GM10847 (cell line): ENCODE data around the gene MYPOP.

ENCODE experiments used
- POLR2A ChIP-seq: IDR thresholded peaks from 2 replicates; pipeline ENCODE4 v1.6.1; 2011; ENCODE audit not compliant: insufficient read length; ENCODE audit errors: extremely low read depth

The MYPOP gene, protein sequence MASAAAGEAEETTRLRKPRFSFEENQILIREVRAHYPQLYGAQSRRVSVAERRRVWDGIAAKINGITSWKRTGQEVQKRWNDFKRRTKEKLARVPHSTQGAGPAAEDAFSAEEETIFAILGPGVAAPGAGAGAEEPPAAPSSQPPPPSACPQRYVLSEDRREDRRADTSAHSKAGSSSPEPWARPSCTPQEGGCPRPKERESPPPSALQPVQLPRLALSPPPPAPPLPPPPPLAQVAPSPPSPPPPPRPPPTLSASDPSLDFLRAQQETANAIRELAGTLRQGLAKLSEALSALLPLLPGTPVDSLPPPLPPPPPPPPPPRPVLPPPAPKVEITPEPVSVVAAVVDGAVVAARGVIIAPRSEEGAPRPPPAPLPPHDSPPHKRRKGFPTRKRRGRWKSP

DNA sequence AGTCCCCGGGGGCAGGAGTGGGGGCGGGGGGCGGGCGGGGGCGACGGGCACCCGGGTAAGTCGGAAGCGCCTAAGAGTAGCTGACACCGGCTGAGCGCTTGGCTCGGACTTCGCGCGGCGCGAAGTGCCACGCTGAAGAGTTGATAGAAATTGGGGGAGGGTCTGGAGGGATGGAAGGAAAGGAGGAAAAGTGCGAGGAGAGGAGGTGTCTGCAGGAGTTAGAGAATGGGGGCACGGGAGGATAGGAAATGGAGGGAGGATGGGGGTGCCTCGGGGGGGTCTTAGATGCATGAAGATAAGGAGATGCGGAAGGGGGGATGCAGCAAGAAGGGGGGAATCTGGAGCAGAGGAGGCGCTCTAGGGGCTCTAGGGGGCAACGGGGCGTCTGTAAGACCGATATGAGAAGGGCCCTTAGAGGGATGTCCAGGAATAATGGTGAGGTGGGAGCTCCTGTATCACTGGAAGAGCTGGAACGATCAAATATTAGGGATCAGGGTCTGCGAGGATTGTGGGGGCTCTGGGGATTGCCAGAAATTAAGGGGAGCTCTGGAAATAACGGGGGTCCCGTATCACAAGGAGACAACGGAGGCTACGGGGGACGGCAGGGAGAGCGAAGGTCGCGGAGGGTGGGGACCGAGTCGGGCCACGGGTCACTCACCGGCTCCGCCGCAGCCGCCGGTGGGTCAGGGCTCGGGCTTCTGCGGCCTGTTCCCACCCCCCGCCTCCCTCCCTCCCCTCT, at the start of gene MYPOP:
Gene MYPOP, minus strand, starts transcription at position 702 of the 739 bp plus-strand sequence. CDS start 840 bp downstream, outside the sequence.
- TF ChIP-seq POLR2A, result no peak

DNA sequence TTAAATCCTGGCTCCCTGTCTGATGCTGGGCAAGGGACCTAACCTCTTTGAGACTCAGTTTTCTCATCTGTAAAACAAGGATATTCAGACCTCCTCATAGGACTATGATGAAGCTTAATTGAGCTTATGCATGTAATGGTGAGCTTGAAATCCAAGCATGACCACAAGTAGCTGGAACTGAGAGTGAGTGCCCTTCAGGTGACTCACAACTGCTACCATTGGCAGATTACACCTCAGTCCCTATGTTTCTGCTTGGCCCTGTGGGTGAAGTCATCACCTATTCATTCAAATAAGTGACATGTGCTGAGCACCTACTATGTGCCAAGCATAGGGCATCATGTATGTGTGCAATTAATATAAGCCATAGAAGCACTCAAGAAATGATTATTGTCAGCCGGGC, 45.5 kb upstream of the MYPOP start:
- TF ChIP-seq POLR2A, result no peak

DNA sequence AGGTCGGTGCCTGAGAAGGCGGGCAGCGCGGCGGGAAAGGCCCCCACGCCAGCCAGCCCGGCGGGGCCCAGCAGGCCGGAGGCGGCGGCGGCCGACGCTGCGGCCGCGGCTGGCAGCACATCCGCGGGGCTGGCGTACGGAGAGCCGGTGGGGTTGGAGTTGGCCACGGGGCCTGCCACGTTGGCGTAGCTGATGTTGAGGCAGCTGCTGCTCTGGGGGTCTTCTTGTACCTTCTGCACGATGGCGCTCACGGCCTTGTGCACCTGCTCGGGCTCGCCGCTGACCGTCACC, 38.0 kb upstream of the MYPOP start:
- TF ChIP-seq POLR2A, result no peak

DNA sequence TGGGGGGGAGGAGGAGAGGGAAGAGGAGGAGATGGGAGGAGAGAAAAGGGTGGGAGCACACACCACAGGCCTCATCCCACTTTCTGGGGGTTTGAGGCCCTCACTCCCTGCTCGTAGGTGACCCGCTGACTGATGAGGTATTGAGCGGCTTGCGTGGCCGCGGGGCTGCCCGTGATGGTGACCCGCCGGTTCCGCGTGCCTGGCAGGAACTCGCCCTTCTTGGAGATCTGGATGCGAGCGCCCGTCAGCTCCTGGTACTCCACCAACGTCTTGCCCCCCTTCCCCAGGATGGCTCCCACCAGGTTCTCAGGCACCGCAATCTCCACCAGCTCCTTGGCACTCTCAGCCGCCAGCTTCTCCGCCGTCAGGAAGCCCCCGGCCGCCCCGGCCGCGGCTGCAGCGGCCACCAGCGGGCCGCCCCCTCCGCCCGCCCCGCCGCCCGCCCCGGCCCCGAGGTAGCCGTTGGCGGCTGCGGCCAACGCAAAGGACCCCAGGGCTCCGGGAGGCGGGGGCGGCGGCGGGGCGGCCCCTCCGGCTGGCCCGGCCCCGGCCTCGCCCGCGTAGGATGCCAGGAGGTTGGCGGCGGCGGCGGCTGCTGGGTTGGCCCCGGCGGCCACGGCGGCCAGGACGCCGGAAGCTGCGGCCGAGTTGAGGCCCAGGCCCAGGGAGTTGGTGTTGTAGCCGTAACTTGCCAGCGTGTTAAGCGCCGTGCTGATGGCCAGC, 37.5 kb upstream of the MYPOP start:
- no peak for TF ChIP-seq POLR2A

DNA sequence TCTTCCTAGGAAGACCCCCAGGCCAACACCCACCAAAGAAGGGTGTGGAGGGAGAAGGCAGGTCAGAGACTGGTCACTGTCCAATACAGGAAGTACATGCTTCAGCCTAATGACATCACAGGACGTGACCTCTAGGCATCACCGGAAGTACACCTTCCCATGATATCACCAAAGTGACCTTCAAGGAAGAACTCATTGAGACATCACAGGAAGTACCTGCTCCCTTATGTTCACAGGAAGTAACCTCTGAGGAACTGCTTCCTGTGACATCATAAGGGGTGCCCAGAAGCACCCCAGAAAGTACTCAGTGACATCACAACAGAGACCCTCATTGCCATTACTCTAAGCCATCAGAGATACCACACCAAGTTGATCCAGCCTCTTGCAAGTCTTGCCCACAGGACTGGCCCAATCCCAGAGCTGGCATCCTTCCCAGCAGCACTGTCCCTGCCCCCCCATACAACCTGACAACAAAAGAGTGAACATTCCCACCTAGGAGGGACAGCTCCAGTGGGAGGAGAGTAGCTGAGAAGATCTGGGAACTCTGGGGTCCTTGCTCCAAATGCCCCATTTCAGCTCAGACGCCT, 36.4 kb upstream of the MYPOP start:
- no peak for TF ChIP-seq POLR2A

DNA sequence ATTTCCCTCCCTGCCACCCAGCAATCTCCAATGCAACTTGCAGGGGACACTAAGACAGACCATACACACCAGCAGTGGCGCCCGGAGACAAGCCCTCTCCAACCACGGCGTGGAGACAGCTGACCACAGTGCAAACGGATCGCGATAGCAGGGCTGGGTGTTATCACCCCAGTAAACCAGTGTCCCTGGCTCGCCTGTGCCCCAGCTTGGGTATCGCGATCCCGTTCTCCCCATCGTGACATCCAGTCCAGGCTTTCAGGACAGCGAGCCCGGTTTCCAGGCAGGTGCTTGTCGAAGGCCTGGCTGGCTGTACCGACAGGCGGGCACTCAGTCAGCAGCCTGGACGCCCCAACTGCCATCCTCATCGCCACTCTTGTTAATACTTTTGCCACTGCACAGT, 32.9 kb upstream of the MYPOP start:
- no peak for TF ChIP-seq POLR2A

DNA sequence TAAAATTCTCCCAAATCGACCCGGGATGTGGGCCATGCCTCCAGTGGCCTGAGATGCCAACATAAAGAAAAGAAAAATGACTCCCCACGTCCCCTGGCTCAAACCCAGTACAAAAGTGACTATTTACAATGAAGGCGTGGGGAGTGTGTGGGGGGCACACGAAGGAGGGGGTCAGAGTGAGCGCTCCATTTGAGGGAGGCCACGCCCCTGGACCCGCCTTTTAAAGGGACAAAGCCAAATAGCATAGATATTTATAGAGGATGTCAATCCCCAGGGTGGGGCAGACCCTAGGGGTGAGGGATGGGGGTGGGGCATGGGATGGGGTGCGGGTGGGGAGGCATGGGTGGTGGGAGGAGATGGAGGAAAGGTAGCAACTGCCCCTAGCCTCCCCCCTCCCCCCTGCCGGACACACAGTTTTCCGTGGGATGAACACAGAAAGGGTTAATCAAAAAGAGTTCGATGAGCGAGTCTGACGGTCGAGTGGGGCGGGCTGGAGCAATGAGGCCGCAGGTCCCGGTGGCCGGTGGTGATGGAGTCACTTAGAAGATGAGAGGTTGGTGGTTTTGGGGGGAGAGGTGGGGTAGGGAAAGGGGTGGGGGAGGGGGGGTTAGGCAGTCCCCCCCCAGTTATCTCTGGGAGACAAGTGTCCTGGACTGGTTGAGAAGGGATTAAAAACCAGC, 32.3 kb upstream of the MYPOP start:
- TF ChIP-seq POLR2A, result no peak

DNA sequence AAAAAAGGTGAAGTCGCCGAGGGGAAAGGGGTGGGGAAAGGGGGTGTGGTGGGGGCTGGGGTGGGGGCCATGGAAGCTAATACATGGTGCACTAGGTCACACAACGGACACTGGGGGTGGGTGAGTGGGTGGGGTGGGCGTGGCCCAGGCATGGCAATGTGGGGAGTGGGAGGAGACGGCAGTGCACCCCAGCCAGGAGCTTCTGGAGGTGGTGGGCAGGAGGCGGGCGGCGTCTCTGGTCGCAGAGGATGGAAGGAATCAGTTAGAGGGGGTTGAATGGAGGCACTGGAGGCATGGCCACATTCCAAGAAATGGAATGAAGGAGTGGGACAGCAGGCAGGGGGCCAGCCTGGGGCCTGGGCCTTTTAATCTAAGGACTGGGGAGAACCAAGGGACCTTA, 31.3 kb upstream of the MYPOP start:
- TF ChIP-seq POLR2A, result no peak

DNA sequence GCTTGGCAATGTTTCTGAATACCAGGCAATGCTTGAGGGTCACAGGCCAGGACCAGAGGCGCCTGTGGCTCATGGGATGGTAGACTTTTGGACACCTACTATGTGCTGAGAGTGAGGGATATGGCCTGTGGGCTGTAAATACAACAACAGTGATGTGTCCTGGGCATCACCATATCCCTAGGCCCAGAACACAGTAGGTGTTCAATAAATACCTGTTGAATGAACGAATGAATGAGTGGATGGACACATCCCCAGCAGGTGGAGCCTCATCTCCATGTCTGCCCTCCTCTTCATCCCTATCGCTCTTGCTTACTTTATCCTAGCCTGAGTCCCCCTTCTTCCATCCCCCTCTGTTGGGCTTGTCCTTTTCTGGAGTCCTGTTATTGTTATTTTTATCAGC, 28.6 kb upstream of the MYPOP start:
- TF ChIP-seq POLR2A, result no peak

DNA sequence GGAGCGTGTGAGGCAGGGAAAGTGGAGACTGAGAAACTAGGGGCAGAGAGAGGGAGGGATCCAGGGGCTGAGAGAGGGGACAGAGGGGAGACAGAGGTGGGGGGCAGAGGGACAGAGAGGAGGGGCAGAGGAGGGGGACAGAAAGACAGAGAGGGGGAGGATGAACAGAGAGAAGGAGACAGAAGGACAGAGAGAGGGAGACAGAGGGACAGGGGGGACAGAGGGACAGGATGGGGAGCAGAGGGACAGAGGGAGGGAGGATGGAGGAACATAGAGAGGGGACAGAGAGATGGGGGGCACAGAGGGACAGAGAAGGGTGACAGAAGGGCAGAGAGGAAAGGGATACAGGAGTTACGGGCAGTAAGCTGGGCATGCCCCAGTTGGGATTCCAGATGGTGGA, 26.8 kb upstream of the MYPOP start:
- no peak for TF ChIP-seq POLR2A

DNA sequence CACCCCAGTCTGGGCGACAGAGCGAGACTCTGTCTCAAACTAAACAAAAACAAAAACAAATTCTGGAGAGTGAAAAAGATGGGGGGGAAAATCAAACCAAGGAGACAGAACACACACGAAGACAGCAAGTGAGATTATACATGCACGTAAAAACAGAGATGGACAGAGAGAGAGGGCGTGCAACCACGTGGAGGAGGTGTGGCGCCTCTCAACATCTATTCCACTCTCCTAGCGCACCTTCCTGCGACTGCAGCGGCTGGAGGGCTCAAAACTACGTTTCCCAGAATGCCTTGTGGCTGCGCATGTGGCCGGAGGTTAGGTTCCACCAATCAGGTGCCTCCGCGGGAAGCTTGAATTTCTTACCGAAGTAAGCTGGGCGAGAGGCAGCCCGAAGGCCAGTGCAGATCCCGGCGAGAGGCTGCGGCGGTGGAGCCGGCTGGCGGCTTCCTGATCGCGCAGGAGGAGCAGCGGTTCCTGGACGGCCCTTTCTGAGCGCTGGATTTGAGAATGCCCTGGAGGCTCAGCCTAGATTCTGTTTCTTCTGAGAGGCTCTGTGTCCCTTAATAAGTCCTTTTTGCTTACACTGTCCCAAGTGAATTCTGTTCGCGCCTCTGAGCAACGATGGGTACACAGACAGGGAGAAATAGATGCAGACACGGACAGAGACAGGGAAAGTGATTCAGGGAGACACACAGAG, 25.3 kb upstream of the MYPOP start:
- TF ChIP-seq POLR2A, result peak; percentile 74

DNA sequence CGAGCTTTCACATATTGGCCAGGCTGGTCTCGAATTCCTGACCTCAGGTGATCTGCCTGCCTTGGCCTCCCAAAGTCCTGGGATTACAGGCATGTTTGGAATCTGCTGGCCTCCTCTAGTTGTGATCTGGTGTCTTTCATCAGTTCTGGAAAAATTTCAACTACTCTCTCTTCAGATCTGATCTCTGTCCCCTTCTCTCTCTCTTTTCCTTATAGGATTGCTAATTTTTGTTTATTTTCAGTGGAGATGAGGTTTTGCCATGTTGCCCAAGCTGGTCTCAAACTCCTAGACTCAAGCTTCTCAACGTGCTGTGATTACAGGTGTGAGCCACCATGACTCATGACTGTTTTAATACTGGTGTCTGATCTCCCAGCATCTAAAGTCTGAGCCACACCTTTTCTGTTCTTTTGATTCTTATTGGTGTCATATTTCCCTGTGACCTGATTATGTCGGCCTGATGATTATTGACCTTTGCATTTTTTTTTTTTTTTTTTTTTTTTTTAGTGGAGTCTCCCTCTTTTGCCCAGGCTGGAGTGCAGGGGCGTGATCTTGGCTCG, 22.6 kb upstream of the MYPOP start:
- no peak for TF ChIP-seq POLR2A

DNA sequence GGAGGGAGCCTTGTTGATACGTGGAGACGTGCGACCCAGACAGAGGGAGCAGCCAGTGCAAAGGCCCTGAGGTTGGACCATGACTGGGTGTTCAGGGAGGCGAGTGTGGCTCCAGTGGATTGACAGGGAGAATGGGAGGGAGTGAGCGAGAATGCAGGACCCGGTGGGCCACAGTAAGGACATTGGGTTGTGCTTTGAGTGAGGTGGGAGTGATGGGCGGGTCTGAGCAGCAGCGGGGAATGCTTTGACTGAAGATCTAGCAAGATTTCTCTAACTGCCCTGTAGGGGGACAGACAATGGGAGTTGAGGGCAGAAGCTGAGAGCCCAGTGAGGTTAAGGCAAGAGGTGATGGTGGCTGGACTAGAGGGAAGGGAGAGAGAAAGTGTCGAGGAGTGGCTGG, 19.9 kb upstream of the MYPOP start:
- no peak for TF ChIP-seq POLR2A

DNA sequence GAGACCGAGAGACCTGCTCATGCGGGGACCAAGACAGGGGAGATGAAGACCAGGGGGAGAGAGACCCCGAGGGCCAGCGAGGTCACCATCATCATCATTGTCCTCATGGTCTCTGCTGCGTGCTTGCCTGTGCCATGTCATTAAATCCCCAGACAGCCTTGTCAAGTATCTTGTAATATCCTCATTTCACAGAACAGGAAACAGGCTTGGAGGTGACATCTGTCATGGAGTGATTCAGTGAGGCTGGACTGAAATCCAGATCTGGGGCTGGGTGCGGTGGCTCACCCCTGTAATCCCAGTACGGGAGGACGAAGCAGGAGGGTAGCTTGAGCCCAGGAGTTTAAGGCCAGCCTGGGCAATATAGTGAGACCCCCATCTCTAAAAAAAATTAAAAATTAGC, 18.0 kb upstream of the MYPOP start:
- no peak for TF ChIP-seq POLR2A

DNA sequence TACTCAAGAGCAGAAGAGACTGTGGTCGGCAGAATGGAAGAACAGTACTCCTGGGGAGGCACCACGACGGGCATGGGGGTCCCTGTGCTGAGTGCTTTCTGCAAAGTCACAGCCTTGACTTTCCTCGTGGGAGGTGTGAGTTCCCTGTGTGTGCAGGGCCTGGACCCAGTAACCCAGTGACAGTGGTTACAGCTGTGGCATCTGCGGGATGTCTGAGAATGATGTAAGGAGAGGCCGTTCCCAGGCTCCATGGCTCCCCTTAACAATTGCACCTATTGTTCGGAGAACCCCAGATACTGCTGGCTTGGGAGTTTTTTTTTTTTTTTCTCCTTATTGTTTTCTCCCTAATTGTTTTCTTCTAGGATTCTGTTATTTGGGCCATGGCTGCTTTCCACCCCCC, 17.3 kb upstream of the MYPOP start:
- TF ChIP-seq POLR2A, result no peak

DNA sequence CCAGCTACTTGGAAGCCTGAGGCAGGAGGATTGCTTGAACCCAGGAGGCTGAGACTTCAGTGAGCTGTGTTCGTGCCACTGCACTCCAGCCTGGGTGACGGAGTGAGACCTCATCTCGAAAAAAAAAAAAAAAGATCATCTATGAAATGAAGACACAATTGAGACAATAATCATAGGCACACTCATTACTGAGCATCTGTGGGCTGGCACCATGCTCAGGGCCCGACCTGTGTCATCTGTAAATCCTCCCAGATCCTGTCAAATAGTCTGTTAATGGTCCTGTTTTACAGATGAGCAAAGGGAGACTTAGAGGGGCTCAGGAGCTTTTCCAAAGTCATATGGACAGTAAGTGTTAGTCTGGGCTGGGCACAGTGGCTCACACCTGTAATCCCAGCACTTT, 16.3 kb upstream of the MYPOP start:
- TF ChIP-seq POLR2A, result no peak
